Left colon (tissue), 2 donors: ENCODE results near the gene SMTNL1. TPM values are rescaled to one million over a fixed set of nuclear protein-coding genes. Genes with fewer than 3 reads are reported as not detected.

Source experiments
- ATAC-seq: fragments of 200-7000 bp; cut with Tn5 transposase; one replicate; pipeline ENCODE4 v1.9.1; 2020; ENCODE audit warnings: mild to moderate bottlenecking, moderate library complexity
- DNase-seq, 2 donors: peaks; one replicate each; pipeline ENCODE4 v3.0.0-alpha.2; 2020
- intact Hi-C, 2 donors: fragments of 100-400 bp; cut with DNase I in 1 of 2; cut with micrococcal nuclease in 1 of 2; formaldehyde crosslinking; loops; one replicate each; pipeline versions ENCODE4 v1.11.2 to v1.14.0; 2022; cut with DNase I, micrococcal nuclease
- total RNA-seq, 2 donors: library from RNA; stranded (reverse); fragmentation: NEBNext Ultra II Directional; extraction: Animal tissue kit (Norgen Biotek cat#: 25700); gene quantifications; one replicate each; pipeline ENCODE4 v1.2.1, GENCODE V29; 2021
- donor health status: DM: no; HTN: no; CAD: no.
- donor health status: DM: yes; HTN: yes; CAD: no.

SMTNL1 gene
- total RNA-seq, 2 donors from 2014 or later: not detected

- intact Hi-C loops: no loop called here
- ATAC-seq (peak; percentile 17), DNase-seq (peak in 1 of 2 donors; percentile 31)
Measured at GRCh38 chr11:57566905-57567514, 29.6 kb downstream of the SMTNL1 start.

GRCh38 chr11:57567515-57568329 is 30.3 kb downstream of the SMTNL1 start, which contains the start of gene UBE2L6:
Gene UBE2L6, minus strand, starts transcription at chr11:57567672. Its CDS starts 61 bp downstream, at chr11:57567611.
- peak; percentile 71 for ATAC-seq
- DNase-seq: peak; percentile 54 to 73
- intact Hi-C loops: no loop called here

GRCh38 chr11:57568330-57568766 is 31.0 kb downstream of the SMTNL1 start:
- DNase-seq: peak; percentile 62 to 92
- intact Hi-C loops: no loop called here
- ATAC-seq: no peak

- intact Hi-C loops: loop anchor here in 1 of 2 donors (5.0 kb wide), 1 partner anchor 71 kb away; no protein-coding TSS in a partner anchor
- no peak for ATAC-seq
- no peak for DNase-seq
Measured at GRCh38 chr11:57571606-57572005, 34.2 kb downstream of the SMTNL1 start.

- intact Hi-C loops: loop anchor here in 1 of 2 donors (5.0 kb wide), 1 partner anchor 68 kb away; no protein-coding TSS in a partner anchor
- ATAC-seq (no peak), DNase-seq (no peak)
Measured at GRCh38 chr11:57574061-57574460, 36.7 kb downstream of the SMTNL1 start.

- ATAC-seq (no peak), DNase-seq (no peak)
- intact Hi-C loops: no loop called here
Measured at GRCh38 chr11:57584341-57584740, 46.9 kb downstream of the SMTNL1 start.

- no peak for DNase-seq
- no peak for ATAC-seq
- intact Hi-C loops: no loop called here
Measured at GRCh38 chr11:57585301-57585700, 47.9 kb downstream of the SMTNL1 start.

GRCh38 chr11:57586711-57587245 is 49.4 kb downstream of the SMTNL1 start:
- intact Hi-C loops: no loop called here
- no peak for ATAC-seq
- no peak for DNase-seq

GRCh38 chr11:57588046-57588710 is 50.8 kb downstream of the SMTNL1 start:
- intact Hi-C loops: no loop called here
- DNase-seq: no peak
- ATAC-seq: no peak

- ATAC-seq (no peak), DNase-seq (no peak)
- intact Hi-C loops: no loop called here
Measured at GRCh38 chr11:57596266-57596885, 59.0 kb downstream of the SMTNL1 start.

GRCh38 chr11:57597461-57597915 is 60.1 kb downstream of the SMTNL1 start, which contains the start of gene SERPING1:
Gene SERPING1, plus strand, starts transcription at chr11:57597685. Its CDS starts 586 bp downstream, at chr11:57598271.
- intact Hi-C loops: no loop called here
- peak; percentile 20 for ATAC-seq

GRCh38 chr11:57597916-57598830 is 60.8 kb downstream of the SMTNL1 start:
- peak; percentile 55 for ATAC-seq
- intact Hi-C loops: no loop called here
- peak; percentile 36 to 58 for DNase-seq

More at GRCh38 chr11:57597461-57597915, 60.1 kb downstream of the SMTNL1 start, which contains the start of gene SERPING1:
- peak; percentile 29 to 36 for DNase-seq

- DNase-seq (peak in 1 of 2 donors; percentile 4), ATAC-seq (no peak)
- intact Hi-C loops: no loop called here
Measured at GRCh38 chr11:57598831-57599155, 61.4 kb downstream of the SMTNL1 start.

GRCh38 chr11:57599381-57599780 is 62.0 kb downstream of the SMTNL1 start:
- intact Hi-C loops: no loop called here
- no peak for DNase-seq
- no peak for ATAC-seq
